GM06990 (cell line): ENCODE results near the gene SYNE1.

Source experiments
- DNase-seq: peaks from one replicate; pipeline ENCODE4 v3.0.0-alpha.2; 2011; ENCODE audit not compliant: insufficient read length; ENCODE audit errors: extremely low read depth
- H3K27me3 ChIP-seq: replicated peaks from 2 replicates; pipeline ENCODE4 v1.6.0; 2011; ENCODE audit warnings: low read length; ENCODE audit not compliant: control insufficient read depth, insufficient read depth
- H3K36me3 ChIP-seq: 2 replicates; pipeline ENCODE4 v1.5.1; 2011; ENCODE audit warnings: low read length; ENCODE audit not compliant: control insufficient read depth, insufficient read depth
- H3K4me3 ChIP-seq: replicated peaks from 2 replicates; pipeline ENCODE4 v1.5.1; 2011; ENCODE audit warnings: low read depth, mild to moderate bottlenecking, control low read depth, low read length
- TF ChIP-seq, protein P1 (sequence below): IDR thresholded peaks from 2 replicates; pipeline ENCODE4 v1.5.1; 2011; ENCODE audit warnings: low read length, control low read depth, mild to moderate bottlenecking, inconsistent platforms; ENCODE audit not compliant: insufficient read depth, poor library complexity, severe bottlenecking

The SYNE1 gene

DNA sequence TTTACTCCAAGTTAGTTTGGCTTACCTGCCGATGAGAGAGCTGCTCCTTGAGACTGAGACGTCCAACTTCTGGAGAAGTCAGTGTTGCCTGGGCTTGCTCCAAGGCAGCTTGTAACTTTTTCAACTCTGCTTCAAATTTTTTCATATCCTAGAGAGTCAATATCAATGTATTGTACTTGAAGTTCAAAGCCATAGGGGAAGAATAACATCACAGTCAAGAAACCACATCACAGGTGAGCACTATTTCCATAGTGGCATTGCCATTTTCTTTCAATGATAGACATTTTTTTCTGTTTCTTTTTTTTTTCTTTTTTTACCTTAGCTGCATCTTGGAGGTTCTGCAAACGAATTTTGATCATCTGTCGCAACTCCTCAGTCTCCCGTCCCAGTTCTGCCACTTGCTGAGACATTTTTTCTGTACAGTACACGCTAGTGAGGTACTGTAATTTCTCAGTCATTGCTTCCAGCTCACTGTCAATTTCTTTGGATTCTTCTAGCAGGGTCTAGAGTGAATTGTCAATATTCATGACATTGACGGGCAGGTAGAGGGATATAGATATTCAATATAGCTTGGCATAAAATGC lies 326.7 kb downstream of the SYNE1 start:
- Histone ChIP-seq H3K27me3 (no peaks in the 10 kb centered on the region; the same call in 1 of the 2 replicates), H3K4me3 (no peak overlapping the region), H3K36me3 (no peaks in the 10 kb centered on the region)
- TF ChIP-seq, protein P1, sequence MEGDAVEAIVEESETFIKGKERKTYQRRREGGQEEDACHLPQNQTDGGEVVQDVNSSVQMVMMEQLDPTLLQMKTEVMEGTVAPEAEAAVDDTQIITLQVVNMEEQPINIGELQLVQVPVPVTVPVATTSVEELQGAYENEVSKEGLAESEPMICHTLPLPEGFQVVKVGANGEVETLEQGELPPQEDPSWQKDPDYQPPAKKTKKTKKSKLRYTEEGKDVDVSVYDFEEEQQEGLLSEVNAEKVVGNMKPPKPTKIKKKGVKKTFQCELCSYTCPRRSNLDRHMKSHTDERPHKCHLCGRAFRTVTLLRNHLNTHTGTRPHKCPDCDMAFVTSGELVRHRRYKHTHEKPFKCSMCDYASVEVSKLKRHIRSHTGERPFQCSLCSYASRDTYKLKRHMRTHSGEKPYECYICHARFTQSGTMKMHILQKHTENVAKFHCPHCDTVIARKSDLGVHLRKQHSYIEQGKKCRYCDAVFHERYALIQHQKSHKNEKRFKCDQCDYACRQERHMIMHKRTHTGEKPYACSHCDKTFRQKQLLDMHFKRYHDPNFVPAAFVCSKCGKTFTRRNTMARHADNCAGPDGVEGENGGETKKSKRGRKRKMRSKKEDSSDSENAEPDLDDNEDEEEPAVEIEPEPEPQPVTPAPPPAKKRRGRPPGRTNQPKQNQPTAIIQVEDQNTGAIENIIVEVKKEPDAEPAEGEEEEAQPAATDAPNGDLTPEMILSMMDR = no peak
- no peak for DNase-seq

DNA sequence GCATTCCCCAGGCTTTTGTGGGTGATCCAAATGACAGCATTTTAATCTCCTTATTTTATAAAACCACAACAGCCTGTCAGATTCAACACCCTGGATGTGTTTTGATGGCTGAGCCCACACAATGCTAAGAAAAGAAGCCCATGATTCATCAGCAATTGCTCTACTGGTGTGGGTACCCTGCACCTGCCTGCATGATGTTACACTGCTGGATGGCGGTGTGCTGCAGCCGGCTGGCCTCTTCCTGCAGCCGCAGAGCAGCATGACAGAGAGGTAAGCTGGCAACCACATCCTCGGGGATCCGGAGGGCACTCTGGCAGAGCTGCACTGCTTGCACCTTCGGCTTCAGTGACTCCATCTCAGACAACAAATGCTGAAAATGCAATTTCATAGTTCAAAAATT lies 327.5 kb downstream of the SYNE1 start:
- H3K36me3 ChIP-seq = no peaks in the 10 kb centered on the region
- no peaks in the 10 kb centered on the region; the same call in 1 of the 2 replicates for H3K27me3 ChIP-seq
- no peak overlapping the region for H3K4me3 ChIP-seq
- TF ChIP-seq, protein P1 = no peak
- DNase-seq = no peak

DNA sequence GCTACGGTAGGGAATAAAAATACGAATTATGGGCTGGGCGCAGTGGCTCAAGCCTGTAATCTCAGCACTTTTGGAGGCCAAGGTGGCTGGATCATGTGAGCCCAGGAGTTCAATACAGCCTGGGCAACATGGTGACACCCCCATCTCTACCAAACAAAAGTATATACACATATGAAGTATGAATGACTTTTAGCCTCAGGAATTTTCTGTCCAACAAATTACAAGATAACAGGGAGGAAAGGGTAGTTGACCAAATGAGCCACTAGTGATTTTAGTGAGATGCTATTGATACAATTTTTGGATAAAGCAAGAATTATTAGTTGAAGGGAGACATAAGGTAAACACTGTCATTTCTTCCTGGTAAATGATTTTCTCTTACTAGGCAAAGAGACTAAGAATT lies 328.2 kb downstream of the SYNE1 start:
- no peak for DNase-seq
- TF ChIP-seq, protein P1 = no peak
- H3K36me3 ChIP-seq = no peaks in the 10 kb centered on the region

DNA sequence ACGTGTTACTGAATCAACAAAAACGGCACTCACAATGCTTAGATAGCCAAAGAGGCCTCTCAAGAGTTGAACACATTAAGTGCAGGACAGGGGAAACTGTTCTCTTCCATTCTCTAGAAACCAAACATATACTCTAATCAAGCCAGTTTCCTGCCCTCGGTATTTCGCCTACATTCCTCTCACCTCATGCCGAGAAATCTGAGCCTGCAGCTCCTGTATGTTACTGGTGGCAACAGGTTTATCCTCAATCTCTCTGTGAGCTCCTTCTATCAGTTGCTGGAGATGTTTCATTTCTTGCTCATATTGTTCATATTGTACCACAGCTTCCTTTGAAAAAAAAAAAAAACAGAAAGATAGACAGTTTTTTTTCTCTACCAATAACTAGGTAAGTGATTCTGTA lies 328.9 kb downstream of the SYNE1 start:
- no peak overlapping the region for H3K4me3 ChIP-seq
- TF ChIP-seq, protein P1 = no peak
- no peak for DNase-seq
- H3K27me3 ChIP-seq = no peaks in the 10 kb centered on the region; the same call in 1 of the 2 replicates
- no peaks in the 10 kb centered on the region for H3K36me3 ChIP-seq

More for the DNA sequence above, 328.2 kb downstream of the SYNE1 start:
- Histone ChIP-seq H3K27me3 (no peaks in the 10 kb centered on the region; the same call in 1 of the 2 replicates), H3K4me3 (no peak overlapping the region)

DNA sequence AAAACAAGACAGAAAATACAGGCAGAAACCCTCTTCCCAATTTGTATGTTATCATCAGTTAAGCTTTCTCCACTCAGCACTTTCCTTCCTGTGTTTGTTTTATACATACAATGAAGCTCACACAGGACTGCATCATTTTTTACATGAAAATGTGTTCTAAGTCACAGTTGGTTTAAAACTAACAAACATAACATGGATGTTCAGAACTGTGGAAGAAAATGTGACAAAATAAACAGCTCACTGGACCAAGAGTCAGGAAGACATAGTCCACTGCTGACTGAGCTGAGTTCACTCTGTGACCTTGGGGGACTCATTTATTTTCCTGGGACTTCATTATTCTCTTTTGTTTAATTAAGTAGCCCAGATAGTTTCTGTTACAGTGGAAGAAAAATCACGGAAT lies 331.5 kb downstream of the SYNE1 start:
- no peak overlapping the region for H3K4me3 ChIP-seq
- no peak for DNase-seq
- TF ChIP-seq, protein P1 = no peak
- H3K36me3 ChIP-seq = no peaks in the 10 kb centered on the region
- no peaks in the 10 kb centered on the region; the same call in 1 of the 2 replicates for H3K27me3 ChIP-seq
